Measurements from ENCODE around the gene PTGER1. TPM values are rescaled to one million over a fixed set of nuclear protein-coding genes. Genes with fewer than 3 reads are reported as not detected.

The PTGER1 gene
- total and polyA plus RNA-seq, 2 donors (not counting 1 experiment from before 2014, with no cell fraction given), result 2.3 to 9.7 TPM

GRCh38 chr19:14482172-14482941 lies 7.2 kb upstream of the PTGER1 start:
- Histone ChIP-seq H3K4me3 (replicated peaks in 1 of 4; ENCODE audit: control extremely low read depth in 1 of 4, insufficient read depth in 1 of 4, low read depth in 3 of 4, low read length in 4 of 4) (no peak overlapping the region), H4K20me1 (ENCODE audit: control insufficient read depth, extremely low read depth, insufficient read depth, low read length) (no peaks in the 10 kb centered on the region), H3K9me3 (ENCODE audit: control insufficient read depth, insufficient read depth, low read depth, low read length) (no peaks in the 10 kb centered on the region), H3K4me1 (ENCODE audit: control insufficient read depth, extremely low read depth, insufficient read depth, low read length) (peaks cover 4% of the 10 kb centered on the region), H3K27ac (ENCODE audit: insufficient read depth, low read length) (no peak overlapping the region), H3K36me3 (ENCODE audit: control insufficient read depth, insufficient read depth, low read length) (peaks cover 21% of the 10 kb centered on the region), H3K27me3 (ENCODE audit: control insufficient read depth, insufficient read depth, low read length) (no peaks in the 10 kb centered on the region), H3K79me2 (ENCODE audit: control insufficient read depth, insufficient read depth, low read length) (peaks cover 4% of the 10 kb centered on the region), H3K4me2 (ENCODE audit: extremely low read depth, insufficient read depth, low read length) (no peak overlapping the region), H3K9ac (ENCODE audit: insufficient read depth, low read length) (no peak overlapping the region), H2AFZ (ENCODE audit: low read length) (no peak overlapping the region)
- DNase-seq (ENCODE audit: low read depth in 2 of 2), result no peak
- TF ChIP-seq CTCF (conservative IDR thresholded peaks at IDR 0.05 in 1 of 2, IDR thresholded peaks at IDR 0.05 in 1 of 2; ENCODE audit: low read depth in 1 of 2, low read length in 2 of 2) (no peak), EZH2 (IDR thresholded peaks at IDR 0.05; ENCODE audit: low read length, missing control alignments) (no peak)

DNA sequence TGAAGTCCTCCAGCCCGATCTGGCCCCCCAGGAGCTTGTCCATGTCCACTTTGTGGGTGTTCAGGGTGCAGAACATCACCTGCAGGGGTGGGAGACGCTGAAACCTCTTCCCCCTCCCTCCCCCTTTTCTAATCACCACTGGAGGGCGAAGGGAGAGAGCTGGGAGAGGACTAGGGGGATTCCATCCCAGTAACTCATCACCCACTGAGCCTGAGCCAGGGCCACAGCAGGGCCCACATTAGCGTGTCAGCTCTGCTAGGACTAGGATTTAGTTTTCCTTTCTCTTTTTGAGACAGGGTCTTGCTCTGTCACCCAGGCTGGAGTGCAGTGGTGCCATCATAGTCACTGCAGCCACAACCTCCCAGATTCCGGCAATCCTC lies 5.5 kb upstream of the PTGER1 start:
- H3K4me3 ChIP-seq (replicated peaks in 1 of 4; ENCODE audit: control extremely low read depth in 1 of 4, insufficient read depth in 1 of 4, low read depth in 3 of 4, low read length in 4 of 4), result no peak overlapping the region
- no peaks in the 10 kb centered on the region for H3K27me3 ChIP-seq (ENCODE audit: control insufficient read depth, insufficient read depth, low read length)
- H3K4me1 ChIP-seq (ENCODE audit: control insufficient read depth, extremely low read depth, insufficient read depth, low read length), result peaks cover 19% of the 10 kb centered on the region
- peak overlapping the region; percentile 27 for H3K27ac ChIP-seq (ENCODE audit: insufficient read depth, low read length)
- TF ChIP-seq CTCF (conservative IDR thresholded peaks at IDR 0.05 in 1 of 2, IDR thresholded peaks at IDR 0.05 in 1 of 2; ENCODE audit: low read depth in 1 of 2, low read length in 2 of 2), result no peak
- TF ChIP-seq EZH2 (IDR thresholded peaks at IDR 0.05; ENCODE audit: low read length, missing control alignments), result no peak
- no peak overlapping the region for H2AFZ ChIP-seq (ENCODE audit: low read length)
- no peaks in the 10 kb centered on the region for H4K20me1 ChIP-seq (ENCODE audit: control insufficient read depth, extremely low read depth, insufficient read depth, low read length)
- H3K9me3 ChIP-seq (ENCODE audit: control insufficient read depth, insufficient read depth, low read depth, low read length), result no peaks in the 10 kb centered on the region
- H3K4me2 ChIP-seq (ENCODE audit: extremely low read depth, insufficient read depth, low read length), result no peak overlapping the region
- H3K79me2 ChIP-seq (ENCODE audit: control insufficient read depth, insufficient read depth, low read length), result no peaks in the 10 kb centered on the region
- H3K36me3 ChIP-seq (ENCODE audit: control insufficient read depth, insufficient read depth, low read length), result peaks cover 19% of the 10 kb centered on the region
- H3K9ac ChIP-seq (ENCODE audit: insufficient read depth, low read length), result no peak overlapping the region
- peak; percentile 26 to 71 for DNase-seq (ENCODE audit: low read depth in 2 of 2)

GRCh38 chr19:14479975-14480699 lies 5.0 kb upstream of the PTGER1 start:
- Histone ChIP-seq H3K9ac (ENCODE audit: insufficient read depth, low read length) (no peak overlapping the region), H3K36me3 (ENCODE audit: control insufficient read depth, insufficient read depth, low read length) (peaks cover 19% of the 10 kb centered on the region), H4K20me1 (ENCODE audit: control insufficient read depth, extremely low read depth, insufficient read depth, low read length) (no peaks in the 10 kb centered on the region), H3K79me2 (ENCODE audit: control insufficient read depth, insufficient read depth, low read length) (no peaks in the 10 kb centered on the region), H3K27ac (ENCODE audit: insufficient read depth, low read length) (peak overlapping the region; percentile 27), H3K9me3 (ENCODE audit: control insufficient read depth, insufficient read depth, low read depth, low read length) (no peaks in the 10 kb centered on the region), H3K4me1 (ENCODE audit: control insufficient read depth, extremely low read depth, insufficient read depth, low read length) (peaks cover 19% of the 10 kb centered on the region), H3K4me3 (replicated peaks in 1 of 4; ENCODE audit: control extremely low read depth in 1 of 4, insufficient read depth in 1 of 4, low read depth in 3 of 4, low read length in 4 of 4) (no peak overlapping the region), H3K27me3 (ENCODE audit: control insufficient read depth, insufficient read depth, low read length) (no peaks in the 10 kb centered on the region), H2AFZ (ENCODE audit: low read length) (no peak overlapping the region), H3K4me2 (ENCODE audit: extremely low read depth, insufficient read depth, low read length) (no peak overlapping the region)
- TF ChIP-seq EZH2 (IDR thresholded peaks at IDR 0.05; ENCODE audit: low read length, missing control alignments) (no peak), CTCF (conservative IDR thresholded peaks at IDR 0.05 in 1 of 2, IDR thresholded peaks at IDR 0.05 in 1 of 2; ENCODE audit: low read depth in 1 of 2, low read length in 2 of 2) (peak; percentile 65 to 76)
- DNase-seq (ENCODE audit: low read depth in 2 of 2), result peak; percentile 22 to 32
